T-helper 1 cell (primary cell): ENCODE results near the gene GAS7.
"Not testable (repeated sequence)": the region's sequence is repeated elsewhere in the genome, so short reads cannot be mapped to it uniquely, and the experiment has no call there.

Experiments used
- DNase-seq, 5 donors: peaks; one replicate each; pipeline ENCODE4 v3.0.0-alpha.2; 2012 to 2020

The GAS7 gene

GRCh38 chr17:9937241-9937761, 261.1 kb downstream of the GAS7 start:
- no peak for DNase-seq

- no peak for DNase-seq
Measured at GRCh38 chr17:9936095-9936494, 262.3 kb downstream of the GAS7 start.

GRCh38 chr17:9935408-9935807, 263.0 kb downstream of the GAS7 start:
- no peak for DNase-seq

GRCh38 chr17:9934331-9934730, 264.1 kb downstream of the GAS7 start:
- no peak for DNase-seq

GRCh38 chr17:9932491-9932890, 265.9 kb downstream of the GAS7 start:
- no peak for DNase-seq

- DNase-seq, result no peak
Measured at GRCh38 chr17:9931144-9931741, 267.2 kb downstream of the GAS7 start.

GRCh38 chr17:9929871-9930270, 268.5 kb downstream of the GAS7 start:
- DNase-seq, result no peak

- DNase-seq, result no peak
Measured at GRCh38 chr17:9928601-9929333, 269.6 kb downstream of the GAS7 start.

- no peak for DNase-seq
Measured at GRCh38 chr17:9926150-9926804, 272.1 kb downstream of the GAS7 start.

- DNase-seq, result no peak
Measured at GRCh38 chr17:9925457-9925856, 272.9 kb downstream of the GAS7 start.

GRCh38 chr17:9924735-9925191, 273.6 kb downstream of the GAS7 start:
- DNase-seq, result peak in 1 of 5 donors; percentile 38

GRCh38 chr17:9922012-9922848, 276.2 kb downstream of the GAS7 start:
- DNase-seq, result no peak

GRCh38 chr17:9921216-9921615, 277.2 kb downstream of the GAS7 start:
- DNase-seq, result not testable (repeated sequence)

- no peak for DNase-seq
Measured at GRCh38 chr17:9918804-9919352, 279.5 kb downstream of the GAS7 start.

- DNase-seq, result no peak
Measured at GRCh38 chr17:9918352-9918751, 280.1 kb downstream of the GAS7 start.

- DNase-seq, result no peak
Measured at GRCh38 chr17:9917801-9918200, 280.6 kb downstream of the GAS7 start.

GRCh38 chr17:9917131-9917530, 281.3 kb downstream of the GAS7 start:
- no peak for DNase-seq

- no peak for DNase-seq
Measured at GRCh38 chr17:9916108-9916507, 282.3 kb downstream of the GAS7 start.

- no peak for DNase-seq
Measured at GRCh38 chr17:9913476-9913875, 284.9 kb downstream of the GAS7 start.

GRCh38 chr17:9912121-9913099, 286.0 kb downstream of the GAS7 start:
- no peak for DNase-seq

GRCh38 chr17:9911089-9911488, 287.3 kb downstream of the GAS7 start:
- no peak for DNase-seq
